Measurements from ENCODE around the gene CCDC39. TPM values are rescaled to one million over a fixed set of nuclear protein-coding genes. Genes with fewer than 3 reads are reported as not detected.

The CCDC39 gene
- total and polyA plus RNA-seq, 4 donors, result 0.60 TPM; not detected in 3

GRCh38 chr3:180690061-180690460 is 10.8 kb upstream of the CCDC39 start:
- Histone ChIP-seq H3K4me1 (ENCODE audit: control insufficient read depth in 1 of 2, insufficient read depth in 2 of 2, low read length in 2 of 2) (no peaks in the 10 kb centered on the region), H3K27me3 (ENCODE audit: control insufficient read depth in 1 of 2, insufficient read depth in 2 of 2, low read length in 1 of 2) (no peaks in the 10 kb centered on the region), H3K4me3 (ENCODE audit: low read length in 2 of 2) (no peak overlapping the region), H3K27ac (ENCODE audit: low read depth in 1 of 2, low read length in 2 of 2) (no peak overlapping the region), H3K36me3 (ENCODE audit: control insufficient read depth in 1 of 2, insufficient read depth in 2 of 2, low read length in 1 of 2) (no peaks in the 10 kb centered on the region), H3K9me3 (ENCODE audit: control insufficient read depth, low read length) (no peaks in the 10 kb centered on the region)
- intact Hi-C loops (cut with DNase I), result no loop called here
- no peak for ATAC-seq (ENCODE audit: low FRiP score)
- no peak for DNase-seq
- WGBS, 2 donors, result 3 to 6% methylated on average over 1 of the region's 1 CpG

GRCh38 chr3:180684807-180685206 is 5.5 kb upstream of the CCDC39 start:
- no peak for DNase-seq
- no peaks in the 10 kb centered on the region for H3K27me3 ChIP-seq (ENCODE audit: control insufficient read depth in 1 of 2, insufficient read depth in 2 of 2, low read length in 1 of 2)
- H3K9me3 ChIP-seq (ENCODE audit: control insufficient read depth, low read length), result no peaks in the 10 kb centered on the region
- 14 to 15% methylated on average over 3 of the region's 3 CpGs for WGBS, 2 donors
- H3K4me1 ChIP-seq (ENCODE audit: control insufficient read depth in 1 of 2, insufficient read depth in 2 of 2, low read length in 2 of 2), result no peaks in the 10 kb centered on the region
- no peak overlapping the region for H3K4me3 ChIP-seq (ENCODE audit: low read length in 2 of 2)
- intact Hi-C loops (cut with DNase I), result no loop called here
- no peak overlapping the region for H3K27ac ChIP-seq (ENCODE audit: low read depth in 1 of 2, low read length in 2 of 2)
- ATAC-seq (ENCODE audit: low FRiP score), result no peak
- H3K36me3 ChIP-seq (ENCODE audit: control insufficient read depth in 1 of 2, insufficient read depth in 2 of 2, low read length in 1 of 2), result no peaks in the 10 kb centered on the region

GRCh38 chr3:180683816-180684215 is 4.5 kb upstream of the CCDC39 start:
- Histone ChIP-seq H3K4me1 (ENCODE audit: control insufficient read depth in 1 of 2, insufficient read depth in 2 of 2, low read length in 2 of 2) (no peaks in the 10 kb centered on the region), H3K27me3 (ENCODE audit: control insufficient read depth in 1 of 2, insufficient read depth in 2 of 2, low read length in 1 of 2) (no peaks in the 10 kb centered on the region), H3K9me3 (ENCODE audit: control insufficient read depth, low read length) (no peaks in the 10 kb centered on the region), H3K36me3 (ENCODE audit: control insufficient read depth in 1 of 2, insufficient read depth in 2 of 2, low read length in 1 of 2) (no peaks in the 10 kb centered on the region), H3K4me3 (ENCODE audit: low read length in 2 of 2) (no peak overlapping the region), H3K27ac (ENCODE audit: low read depth in 1 of 2, low read length in 2 of 2) (no peak overlapping the region)
- 78 to 79% methylated on average over 2 of the region's 2 CpGs for WGBS, 2 donors
- DNase-seq (no peak), ATAC-seq (ENCODE audit: low FRiP score) (no peak)
- intact Hi-C loops (cut with DNase I), result no loop called here

GRCh38 chr3:180680097-180680430 is 775 bp upstream of the CCDC39 start:
- Histone ChIP-seq H3K27me3 (ENCODE audit: control insufficient read depth in 1 of 2, insufficient read depth in 2 of 2, low read length in 1 of 2) (no peaks in the 10 kb centered on the region), H3K4me1 (ENCODE audit: control insufficient read depth in 1 of 2, insufficient read depth in 2 of 2, low read length in 2 of 2) (no peaks in the 10 kb centered on the region), H3K36me3 (ENCODE audit: control insufficient read depth in 1 of 2, insufficient read depth in 2 of 2, low read length in 1 of 2) (no peaks in the 10 kb centered on the region), H3K27ac (ENCODE audit: low read depth in 1 of 2, low read length in 2 of 2) (no peak overlapping the region), H3K4me3 (ENCODE audit: low read length in 2 of 2) (peak overlapping the region; percentile 45 to 54), H3K9me3 (ENCODE audit: control insufficient read depth, low read length) (no peaks in the 10 kb centered on the region)
- ATAC-seq (ENCODE audit: low FRiP score) (no peak), DNase-seq (no peak)
- intact Hi-C loops (cut with DNase I), result no loop called here
- WGBS, 2 donors, result 1% methylated on average over 7 of the region's 7 CpGs

- DNase-seq, result no peak
- no peak for ATAC-seq (ENCODE audit: low FRiP score)
- H3K27me3 ChIP-seq (ENCODE audit: control insufficient read depth in 1 of 2, insufficient read depth in 2 of 2, low read length in 1 of 2), result no peaks in the 10 kb centered on the region
- no peaks in the 10 kb centered on the region for H3K36me3 ChIP-seq (ENCODE audit: control insufficient read depth in 1 of 2, insufficient read depth in 2 of 2, low read length in 1 of 2)
- no peaks in the 10 kb centered on the region for H3K9me3 ChIP-seq (ENCODE audit: control insufficient read depth, low read length)
- H3K4me3 ChIP-seq (ENCODE audit: low read length in 2 of 2), result no peak overlapping the region
- H3K27ac ChIP-seq (ENCODE audit: low read depth in 1 of 2, low read length in 2 of 2), result no peak overlapping the region
- intact Hi-C loops (cut with DNase I), result no loop called here
- 9 to 10% methylated on average over 8 of the region's 8 CpGs for WGBS, 2 donors
- no peaks in the 10 kb centered on the region for H3K4me1 ChIP-seq (ENCODE audit: control insufficient read depth in 1 of 2, insufficient read depth in 2 of 2, low read length in 2 of 2)
These were observed 1.1 kb downstream of the CCDC39 start for GRCh38 chr3:180678231-180678630.

GRCh38 chr3:180661444-180661843 is 17.8 kb downstream of the CCDC39 start:
- DNase-seq (no peak), ATAC-seq (ENCODE audit: low FRiP score) (no peak)
- Histone ChIP-seq H3K27me3 (ENCODE audit: control insufficient read depth in 1 of 2, insufficient read depth in 2 of 2, low read length in 1 of 2) (no peaks in the 10 kb centered on the region), H3K9me3 (ENCODE audit: control insufficient read depth, low read length) (no peaks in the 10 kb centered on the region), H3K36me3 (ENCODE audit: control insufficient read depth in 1 of 2, insufficient read depth in 2 of 2, low read length in 1 of 2) (no peaks in the 10 kb centered on the region), H3K4me1 (ENCODE audit: control insufficient read depth in 1 of 2, insufficient read depth in 2 of 2, low read length in 2 of 2) (no peaks in the 10 kb centered on the region), H3K27ac (ENCODE audit: low read depth in 1 of 2, low read length in 2 of 2) (no peak overlapping the region), H3K4me3 (ENCODE audit: low read length in 2 of 2) (no peak overlapping the region)
- WGBS, 2 donors, result 54 to 56% methylated on average over 2 of the region's 2 CpGs
- intact Hi-C loops (cut with DNase I), result no loop called here

- no peak overlapping the region for H3K27ac ChIP-seq (ENCODE audit: low read depth in 1 of 2, low read length in 2 of 2)
These were observed 22.2 kb downstream of the CCDC39 start for GRCh38 chr3:180657094-180657493.

GRCh38 chr3:180656406-180656805 is 22.9 kb downstream of the CCDC39 start:
- Histone ChIP-seq H3K9me3 (ENCODE audit: control insufficient read depth, low read length) (no peaks in the 10 kb centered on the region), H3K4me3 (ENCODE audit: low read length in 2 of 2) (no peak overlapping the region), H3K36me3 (ENCODE audit: control insufficient read depth in 1 of 2, insufficient read depth in 2 of 2, low read length in 1 of 2) (no peaks in the 10 kb centered on the region), H3K27me3 (ENCODE audit: control insufficient read depth in 1 of 2, insufficient read depth in 2 of 2, low read length in 1 of 2) (no peaks in the 10 kb centered on the region), H3K4me1 (ENCODE audit: control insufficient read depth in 1 of 2, insufficient read depth in 2 of 2, low read length in 2 of 2) (no peaks in the 10 kb centered on the region), H3K27ac (ENCODE audit: low read depth in 1 of 2, low read length in 2 of 2) (no peak overlapping the region)
- 50 to 55% methylated on average over 4 of the region's 4 CpGs for WGBS, 2 donors
- no peak for DNase-seq
- ATAC-seq (ENCODE audit: low FRiP score), result no peak
- intact Hi-C loops (cut with DNase I), result no loop called here

More at GRCh38 chr3:180657094-180657493, 22.2 kb downstream of the CCDC39 start:
- no peaks in the 10 kb centered on the region for H3K9me3 ChIP-seq (ENCODE audit: control insufficient read depth, low read length)
- no peak overlapping the region for H3K4me3 ChIP-seq (ENCODE audit: low read length in 2 of 2)
- no peaks in the 10 kb centered on the region for H3K36me3 ChIP-seq (ENCODE audit: control insufficient read depth in 1 of 2, insufficient read depth in 2 of 2, low read length in 1 of 2)
- 66 to 67% methylated on average over 4 of the region's 4 CpGs for WGBS, 2 donors
- H3K4me1 ChIP-seq (ENCODE audit: control insufficient read depth in 1 of 2, insufficient read depth in 2 of 2, low read length in 2 of 2), result no peaks in the 10 kb centered on the region
- intact Hi-C loops (cut with DNase I), result no loop called here
- no peak for DNase-seq
- H3K27me3 ChIP-seq (ENCODE audit: control insufficient read depth in 1 of 2, insufficient read depth in 2 of 2, low read length in 1 of 2), result no peaks in the 10 kb centered on the region
- ATAC-seq (ENCODE audit: low FRiP score), result no peak

GRCh38 chr3:180646187-180646790 is 33.0 kb downstream of the CCDC39 start:
- H3K27ac ChIP-seq (ENCODE audit: low read depth in 1 of 2, low read length in 2 of 2), result no peak overlapping the region
- intact Hi-C loops (cut with DNase I), result no loop called here
- no peaks in the 10 kb centered on the region for H3K4me1 ChIP-seq (ENCODE audit: control insufficient read depth in 1 of 2, insufficient read depth in 2 of 2, low read length in 2 of 2)
- 23 to 31% methylated on average over 1 of the region's 1 CpG for WGBS, 2 donors
- no peak overlapping the region for H3K4me3 ChIP-seq (ENCODE audit: low read length in 2 of 2)
- no peak for DNase-seq
- no peak for ATAC-seq (ENCODE audit: low FRiP score)
- no peaks in the 10 kb centered on the region for H3K9me3 ChIP-seq (ENCODE audit: control insufficient read depth, low read length)
- H3K36me3 ChIP-seq (ENCODE audit: control insufficient read depth in 1 of 2, insufficient read depth in 2 of 2, low read length in 1 of 2), result no peaks in the 10 kb centered on the region
- H3K27me3 ChIP-seq (ENCODE audit: control insufficient read depth in 1 of 2, insufficient read depth in 2 of 2, low read length in 1 of 2), result no peaks in the 10 kb centered on the region
